HepG2 (cell line): ENCODE data around the gene CYP4F2. TPM values are rescaled to one million over a fixed set of nuclear protein-coding genes. Genes with fewer than 3 reads are reported as not detected.

Experiments used
- BRCA1 ChIP-seq: sonication (generic); formaldehyde crosslinking; IDR thresholded peaks from 2 replicates; pipeline ENCODE4 v1.4.0; 2020; ENCODE audit warnings: missing genetic modification reagents
- FOXA1 ChIP-seq, 2 experiments: fragments of 450-650 bp in 1 of 2; sonication (generic) in 1 of 2; formaldehyde crosslinking in 1 of 2; IDR thresholded peaks; 2 replicates each; pipeline versions ENCODE4 v1.4.0 to v1.6.1; 2016 to 2020; ENCODE audit warnings: missing genetic modification reagents in 1 of 2
- HNF4G ChIP-seq, 2 experiments: sonication (generic) in 1 of 2; formaldehyde crosslinking in 1 of 2; IDR thresholded peaks; 2 replicates each; pipeline versions ENCODE4 v1.4.0 to v1.6.1; 2011 to 2020; ENCODE audit warnings: borderline replicate concordance in 2 of 2, low read depth in 2 of 2, mild to moderate bottlenecking in 2 of 2, low read length in 1 of 2, missing genetic modification reagents in 1 of 2, moderate library complexity in 1 of 2
- KDM5A ChIP-seq: fragments of 200-600 bp; sonication (generic); IDR thresholded peaks from 2 replicates; pipeline ENCODE4 v1.7.0; 2018; ENCODE audit warnings: antibody characterized with exemption, mild to moderate bottlenecking, low read length, borderline replicate concordance
- KDM6A ChIP-seq: IDR thresholded peaks from 2 replicates; pipeline ENCODE4 v1.6.1; 2016; ENCODE audit warnings: low read depth
- PCBP2 ChIP-seq: fragments of 200-400 bp; formaldehyde crosslinking; optimal IDR thresholded peaks from 2 replicates; pipeline ENCODE3; 2018; ENCODE audit warnings: low read length, low read depth; ENCODE audit not compliant: poor library complexity, severe bottlenecking
- PRMT3 ChIP-seq: sonication (generic); formaldehyde crosslinking; IDR thresholded peaks from 2 replicates; pipeline ENCODE4 v1.8.1; 2022; ENCODE audit warnings: low read depth, mild to moderate bottlenecking, moderate library complexity, missing genetic modification reagents, borderline replicate concordance
- RBM22 ChIP-seq: fragments of 200-400 bp; formaldehyde crosslinking; optimal IDR thresholded peaks from 2 replicates; pipeline ENCODE3; 2017; ENCODE audit warnings: mild to moderate bottlenecking, low read length, moderate library complexity
- SNAI1 ChIP-seq: sonication (generic); formaldehyde crosslinking; IDR thresholded peaks from 2 replicates; pipeline ENCODE4 v1.5.0; 2020; ENCODE audit warnings: mild to moderate bottlenecking, missing genetic modification reagents, borderline replicate concordance
- SRSF9 ChIP-seq: fragments of 200-400 bp; formaldehyde crosslinking; IDR thresholded peaks from 2 replicates; pipeline ENCODE4 v1.6.1; 2018; ENCODE audit warnings: borderline replicate concordance, mild to moderate bottlenecking, low read depth, low read length; ENCODE audit not compliant: insufficient read depth, poor library complexity, severe bottlenecking
- ZMAT3 ChIP-seq: sonication (generic); formaldehyde crosslinking; conservative IDR thresholded peaks from 2 replicates; pipeline ENCODE4 v1.7.0; 2021; ENCODE audit warnings: missing genetic modification reagents
- ZNF143 ChIP-seq: sonication (generic); formaldehyde crosslinking; IDR thresholded peaks from 2 replicates; pipeline ENCODE4 v1.4.0; 2020; ENCODE audit warnings: missing genetic modification reagents
- ZNF546 ChIP-seq: sonication (generic); formaldehyde crosslinking; conservative IDR thresholded peaks from 2 replicates; pipeline ENCODE4 v1.8.1; 2023; ENCODE audit warnings: mild to moderate bottlenecking, missing genetic modification reagents
- ZNF674 ChIP-seq: sonication (generic); formaldehyde crosslinking; IDR thresholded peaks from 2 replicates; pipeline ENCODE4 v1.5.0; 2020; ENCODE audit warnings: low read depth, mild to moderate bottlenecking, missing genetic modification reagents
- ZNF703 ChIP-seq: sonication (generic); formaldehyde crosslinking; IDR thresholded peaks from 2 replicates; pipeline ENCODE4 v1.5.1; 2020; ENCODE audit warnings: missing genetic modification reagents, mild to moderate bottlenecking, moderate library complexity, borderline replicate concordance
- ZNF724P ChIP-seq: sonication (generic); formaldehyde crosslinking; IDR thresholded peaks from 2 replicates; pipeline ENCODE4 v1.8.0; 2022; ENCODE audit warnings: missing genetic modification reagents, borderline replicate concordance
- polyA plus RNA-seq, 8 experiments: library from polyadenylated mRNA; depleted of rRNA in 3 of 8; stranded (reverse) in 7 of 8; unstranded in 1 of 8; fragments of >200 nt; fragmentation: Illumina TruSeq in 4 of 8; extraction: Trizol in 4 of 8; gene quantifications; 2 replicates each; pipeline versions ENCODE4 v1.2.1 to v1.2.3, GENCODE V29; 2011 to 2016; ENCODE audit warnings: low read depth in 4 of 8, missing spikeins in 1 of 8, mixed read lengths in 1 of 8; ENCODE audit not compliant: insufficient read depth in 1 of 8
- total RNA-seq, 5 experiments: library from RNA; depleted of rRNA; stranded (reverse); fragments of >200 nt; fragmentation: Illumina TruSeq; extraction: Trizol; gene quantifications; 2 replicates each; pipeline ENCODE4 v1.2.3, GENCODE V29; 2016; ENCODE audit warnings: low read depth in 1 of 5
- TF ChIP-seq, protein P1 (sequence below): sonication (generic); formaldehyde crosslinking; IDR thresholded peaks from 2 replicates; pipeline ENCODE4 v1.4.0; 2020; ENCODE audit warnings: missing genetic modification reagents
- TF ChIP-seq, protein P2 (sequence below): IDR thresholded peaks from 2 replicates; pipeline ENCODE4 v1.6.1; 2016; ENCODE audit warnings: mild to moderate bottlenecking
- TF ChIP-seq, protein P3 (sequence below): sonication (generic); formaldehyde crosslinking; IDR thresholded peaks from 2 replicates; pipeline ENCODE4 v1.8.0; 2023; ENCODE audit warnings: mild to moderate bottlenecking, missing genetic modification reagents
- TF ChIP-seq, protein P4 (sequence below): sonication (generic); formaldehyde crosslinking; IDR thresholded peaks from 2 replicates; pipeline ENCODE4 v1.5.0; 2020; ENCODE audit warnings: missing genetic modification reagents
- TF ChIP-seq, protein P5 (sequence below): IDR thresholded peaks from 2 replicates; pipeline ENCODE4 v1.6.1; 2012; ENCODE audit warnings: low read depth, low read length, improper control_type of control experiment

The CYP4F2 gene
- total and polyA plus RNA-seq, 2 of the 13 experiments (the other 11 are each of a cell fraction or from before 2014, with no cell fraction given): 3.7 to 3.9 TPM

DNA sequence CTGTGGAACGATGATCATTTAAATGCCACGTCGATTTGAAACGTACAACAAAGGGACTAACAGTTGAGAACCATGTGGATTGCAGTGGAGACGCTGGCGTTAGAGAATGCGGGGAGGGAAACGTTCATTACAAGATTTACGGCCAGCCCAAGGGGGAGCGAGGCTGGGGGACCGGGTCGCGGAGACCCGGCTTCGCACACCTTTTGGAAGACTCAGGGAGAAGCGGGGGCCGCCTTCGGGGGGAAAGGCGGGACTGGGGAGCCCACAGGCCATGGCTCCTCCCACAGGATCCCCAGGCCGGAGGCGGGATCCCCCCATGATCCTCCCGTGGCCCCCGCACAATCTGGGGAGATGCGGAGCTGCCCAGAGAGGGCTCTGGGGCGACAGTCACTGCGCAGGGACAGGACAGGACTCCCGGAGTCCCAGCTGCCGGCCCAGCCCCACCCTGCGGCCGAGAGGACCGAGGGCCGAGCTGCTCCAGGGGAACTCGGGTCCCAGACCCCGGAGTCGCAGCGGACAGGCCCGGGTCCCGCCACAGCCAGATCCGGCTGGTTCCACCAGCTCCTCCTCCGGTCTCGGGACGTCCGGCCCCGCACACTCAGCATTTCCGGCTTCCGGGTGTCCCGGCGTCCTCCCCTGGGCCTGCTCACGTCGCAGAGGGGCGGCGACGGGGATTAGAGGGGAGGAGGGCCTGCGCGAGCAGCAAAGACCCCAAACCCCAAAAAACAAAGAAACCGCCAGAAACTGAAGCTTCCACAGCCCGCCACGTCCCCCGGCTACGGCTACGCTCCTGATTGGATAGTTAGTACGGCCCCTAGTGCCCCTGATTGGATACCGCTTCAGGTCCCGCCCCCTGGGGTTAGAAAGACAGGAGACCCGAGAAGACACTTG is 61.3 kb downstream of the CYP4F2 start (continued):
- TF ChIP-seq PRMT3 (CRISPR knock-in tag) (no peak), ZNF143 (CRISPR knock-in tag) (peak; percentile 73), BRCA1 (CRISPR knock-in tag) (no peak), FOXA1 (IDR thresholded peaks at IDR 0.05) (no peak), FOXA1 (CRISPR knock-in tag; IDR thresholded peaks at IDR 0.05) (no peak), KDM6A (CRISPR knock-in tag) (no peak), KDM5A (no peak), ZNF703 (no peak), ZNF546 (peak; percentile 48; the same call in 1 of the 2 replicates), SNAI1 (CRISPR knock-in tag) (peak; percentile 82; the same call in 1 of the 2 replicates), SRSF9 (no peak), ZNF674 (CRISPR knock-in tag) (no peak), ZNF724P (CRISPR knock-in tag) (peak; percentile 47; the same call in 1 of the 2 replicates), PCBP2 (no peak), HNF4G (IDR thresholded peaks at IDR 0.05; ENCODE audit: borderline replicate concordance, low read depth, low read length) (no peak), HNF4G (CRISPR knock-in tag; IDR thresholded peaks at IDR 0.05; ENCODE audit: borderline replicate concordance, low read depth) (no peak), ZMAT3 (CRISPR knock-in tag) (0 out of 2 replicates have a peak, but pooled peaks have one; percentile 7), RBM22 (no peak)
- TF ChIP-seq, protein P1, sequence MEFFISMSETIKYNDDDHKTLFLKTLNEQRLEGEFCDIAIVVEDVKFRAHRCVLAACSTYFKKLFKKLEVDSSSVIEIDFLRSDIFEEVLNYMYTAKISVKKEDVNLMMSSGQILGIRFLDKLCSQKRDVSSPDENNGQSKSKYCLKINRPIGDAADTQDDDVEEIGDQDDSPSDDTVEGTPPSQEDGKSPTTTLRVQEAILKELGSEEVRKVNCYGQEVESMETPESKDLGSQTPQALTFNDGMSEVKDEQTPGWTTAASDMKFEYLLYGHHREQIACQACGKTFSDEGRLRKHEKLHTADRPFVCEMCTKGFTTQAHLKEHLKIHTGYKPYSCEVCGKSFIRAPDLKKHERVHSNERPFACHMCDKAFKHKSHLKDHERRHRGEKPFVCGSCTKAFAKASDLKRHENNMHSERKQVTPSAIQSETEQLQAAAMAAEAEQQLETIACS (CRISPR knock-in tag): no peak
- TF ChIP-seq, protein P2, sequence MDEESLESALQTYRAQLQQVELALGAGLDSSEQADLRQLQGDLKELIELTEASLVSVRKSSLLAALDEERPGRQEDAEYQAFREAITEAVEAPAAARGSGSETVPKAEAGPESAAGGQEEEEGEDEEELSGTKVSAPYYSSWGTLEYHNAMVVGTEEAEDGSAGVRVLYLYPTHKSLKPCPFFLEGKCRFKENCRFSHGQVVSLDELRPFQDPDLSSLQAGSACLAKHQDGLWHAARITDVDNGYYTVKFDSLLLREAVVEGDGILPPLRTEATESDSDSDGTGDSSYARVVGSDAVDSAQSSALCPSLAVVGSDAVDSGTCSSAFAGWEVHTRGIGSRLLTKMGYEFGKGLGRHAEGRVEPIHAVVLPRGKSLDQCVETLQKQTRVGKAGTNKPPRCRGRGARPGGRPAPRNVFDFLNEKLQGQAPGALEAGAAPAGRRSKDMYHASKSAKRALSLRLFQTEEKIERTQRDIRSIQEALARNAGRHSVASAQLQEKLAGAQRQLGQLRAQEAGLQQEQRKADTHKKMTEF (CRISPR knock-in tag): peak; percentile 42; the same call in 1 of the 2 replicates
- TF ChIP-seq, protein P3, sequence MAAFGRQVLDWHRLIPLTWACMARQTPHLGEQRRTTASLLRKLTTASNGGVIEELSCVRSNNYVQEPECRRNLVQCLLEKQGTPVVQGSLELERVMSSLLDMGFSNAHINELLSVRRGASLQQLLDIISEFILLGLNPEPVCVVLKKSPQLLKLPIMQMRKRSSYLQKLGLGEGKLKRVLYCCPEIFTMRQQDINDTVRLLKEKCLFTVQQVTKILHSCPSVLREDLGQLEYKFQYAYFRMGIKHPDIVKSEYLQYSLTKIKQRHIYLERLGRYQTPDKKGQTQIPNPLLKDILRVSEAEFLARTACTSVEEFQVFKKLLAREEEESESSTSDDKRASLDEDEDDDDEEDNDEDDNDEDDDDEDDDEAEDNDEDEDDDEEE: peak; percentile 41; the same call in 1 of the 2 replicates
- TF ChIP-seq, protein P4, sequence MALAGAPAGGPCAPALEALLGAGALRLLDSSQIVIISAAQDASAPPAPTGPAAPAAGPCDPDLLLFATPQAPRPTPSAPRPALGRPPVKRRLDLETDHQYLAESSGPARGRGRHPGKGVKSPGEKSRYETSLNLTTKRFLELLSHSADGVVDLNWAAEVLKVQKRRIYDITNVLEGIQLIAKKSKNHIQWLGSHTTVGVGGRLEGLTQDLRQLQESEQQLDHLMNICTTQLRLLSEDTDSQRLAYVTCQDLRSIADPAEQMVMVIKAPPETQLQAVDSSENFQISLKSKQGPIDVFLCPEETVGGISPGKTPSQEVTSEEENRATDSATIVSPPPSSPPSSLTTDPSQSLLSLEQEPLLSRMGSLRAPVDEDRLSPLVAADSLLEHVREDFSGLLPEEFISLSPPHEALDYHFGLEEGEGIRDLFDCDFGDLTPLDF (CRISPR knock-in tag): peak; percentile 61; the same call in 1 of the 2 replicates
- TF ChIP-seq, protein P5, sequence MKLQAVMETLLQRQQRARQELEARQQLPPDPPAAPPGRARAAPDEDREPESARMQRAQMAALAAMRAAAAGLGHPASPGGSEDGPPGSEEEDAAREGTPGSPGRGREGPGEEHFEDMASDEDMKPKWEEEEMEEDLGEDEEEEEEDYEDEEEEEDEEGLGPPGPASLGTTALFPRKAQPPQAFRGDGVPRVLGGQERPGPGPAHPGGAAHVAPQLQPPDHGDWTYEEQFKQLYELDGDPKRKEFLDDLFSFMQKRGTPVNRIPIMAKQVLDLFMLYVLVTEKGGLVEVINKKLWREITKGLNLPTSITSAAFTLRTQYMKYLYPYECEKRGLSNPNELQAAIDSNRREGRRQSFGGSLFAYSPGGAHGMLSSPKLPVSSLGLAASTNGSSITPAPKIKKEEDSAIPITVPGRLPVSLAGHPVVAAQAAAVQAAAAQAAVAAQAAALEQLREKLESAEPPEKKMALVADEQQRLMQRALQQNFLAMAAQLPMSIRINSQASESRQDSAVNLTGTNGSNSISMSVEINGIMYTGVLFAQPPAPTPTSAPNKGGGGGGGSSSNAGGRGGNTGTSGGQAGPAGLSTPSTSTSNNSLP: no peak
